Panc1 (cell line): ENCODE measurements around the gene TGFB2. TPM values are rescaled to one million over a fixed set of nuclear protein-coding genes. Genes with fewer than 3 reads are reported as not detected.

Experiments used
- ATAC-seq: fragments of 200-7000 bp; cut with Tn5 transposase; 2 replicates; pipeline ENCODE4 v1.9.1; 2020; ENCODE audit warnings: mild to moderate bottlenecking, moderate library complexity
- BruUV-seq: library from RNA; stranded (reverse); fragments of 400-500 nt; replicated peaks from 2 replicates; lab custom pipeline; 2021; lab: Mats Ljungman, UMichigan
- CTCF ChIA-PET: fragments of 300-600 bp; sonication (Branson Sonifier 250); formaldehyde crosslinking; loops from one replicate; lab custom pipeline; 2022; ENCODE audit warnings: antibody characterized with exemption; lab: Charles Lee
- POLR2A ChIA-PET: fragments of 300-600 bp; sonication (Branson Sonifier 250); formaldehyde crosslinking; loops from one replicate; lab custom pipeline; 2022; ENCODE audit warnings: antibody characterized with exemption; lab: Charles Lee
- DNase-seq: peaks from one replicate; pipeline ENCODE4 v3.0.0-alpha.2; 2010; ENCODE audit warnings: low read depth, low spot score
- H3K27ac ChIP-seq: 2 replicates; pipeline ENCODE4 v1.5.1; 2011; ENCODE audit warnings: mild to moderate bottlenecking, low read length, inconsistent platforms
- H3K27me3 ChIP-seq: fragments of 200-500 bp; sonication (Bioruptor generic); 2 replicates; pipeline ENCODE4 v1.6.0; 2014; ENCODE audit warnings: low read length, inconsistent platforms; ENCODE audit not compliant: control insufficient read depth, insufficient read depth
- H3K36me3 ChIP-seq: fragments of 200-500 bp; sonication (Bioruptor generic); 2 replicates; pipeline ENCODE4 v1.5.1; 2014; ENCODE audit warnings: inconsistent platforms, mild to moderate bottlenecking, low read length, moderate library complexity; ENCODE audit not compliant: control insufficient read depth, insufficient read depth
- H3K4me1 ChIP-seq: 2 replicates; pipeline ENCODE4 v1.5.1; 2011; ENCODE audit warnings: inconsistent platforms, mild to moderate bottlenecking, low read length, moderate library complexity; ENCODE audit not compliant: control insufficient read depth, insufficient read depth
- H3K4me3 ChIP-seq, 2 experiments: 2 replicates each; pipeline ENCODE4 v1.5.1; 2011 to 2012; ENCODE audit warnings: low read depth in 2 of 2, low read length in 2 of 2, mild to moderate bottlenecking in 2 of 2, inconsistent platforms in 1 of 2, moderate library complexity in 1 of 2
- H3K9me3 ChIP-seq: fragments of 200-500 bp; sonication (Bioruptor generic); 2 replicates; pipeline ENCODE4 v1.5.1; 2014; ENCODE audit warnings: low read depth, mild to moderate bottlenecking, inconsistent platforms, low read length, moderate library complexity; ENCODE audit not compliant: control insufficient read depth, insufficient read depth
- CTCF ChIP-seq: fragments of 450-650 bp; IDR thresholded peaks from 2 replicates; pipeline ENCODE4 v1.5.1; 2017; ENCODE audit warnings: mild to moderate bottlenecking
- POLR2AphosphoS5 ChIP-seq: IDR thresholded peaks from 2 replicates; pipeline ENCODE4 v1.6.1; 2012; ENCODE audit warnings: mild to moderate bottlenecking, low read depth, low read length, moderate library complexity
- REST ChIP-seq, 2 experiments: IDR thresholded peaks; 2 replicates each; pipeline ENCODE4 v1.6.1; 2011 to 2012; ENCODE audit warnings: low read depth in 2 of 2, control low read depth in 1 of 2, low read length in 1 of 2, mild to moderate bottlenecking in 1 of 2, moderate library complexity in 1 of 2; ENCODE audit not compliant: insufficient read depth in 1 of 2
- SIN3A ChIP-seq: IDR thresholded peaks from 2 replicates; pipeline ENCODE4 v1.6.1; 2012; ENCODE audit warnings: low read depth, mild to moderate bottlenecking, low read length, moderate library complexity, borderline replicate concordance; ENCODE audit not compliant: insufficient read depth
- in situ Hi-C: cut with HindIII; loops from 2 replicates; pipeline ENCODE4 v1.10.0; 2016; ENCODE audit warnings: low sequenced_read_pairs, low pct_unique_long_range_greater_than_20kb
- intact Hi-C: fragments of 100-400 bp; cut with micrococcal nuclease; formaldehyde crosslinking; loops from one replicate; pipeline ENCODE4 v1.10.0; 2022; ENCODE audit not compliant: unreplicated experiment
- total RNA-seq: library from RNA; stranded (reverse); gene quantifications from one replicate; pipeline ENCODE4 v1.2.1, GENCODE V29; 2021; ENCODE audit not compliant: unreplicated experiment

The TGFB2 gene
- total RNA-seq, 1 experiment from 2014 or later = 58.9 TPM

GRCh38 chr1:218350801-218351266 lies 5.7 kb downstream of the TGFB2 start:
- no TSS peak for BruUV-seq
- no peaks in the 10 kb centered on the region for H3K9me3 ChIP-seq
- H3K36me3 ChIP-seq = no peaks in the 10 kb centered on the region; the same call in 1 of the 2 replicates
- ChIA-PET CTCF (no interaction called here), POLR2A (no interaction called here)
- H3K27me3 ChIP-seq = no peaks in the 10 kb centered on the region
- ATAC-seq = no peak
- H3K4me1 ChIP-seq = peaks cover 59% of the 10 kb centered on the region
- H3K4me3 ChIP-seq = peak overlapping the region; percentile 97 to 98
- peak overlapping the region; percentile 100 for H3K27ac ChIP-seq
- intact Hi-C loops = loop anchor here (10.0 kb wide), 1 partner anchor 324 kb away; no protein-coding TSS in a partner anchor
- no peak for DNase-seq
- in situ Hi-C loops = no loop called here
- TF ChIP-seq CTCF (no peak), SIN3A (no peak), POLR2AphosphoS5 (no peak)

- Histone ChIP-seq H3K36me3 (no peaks in the 10 kb centered on the region; the same call in 1 of the 2 replicates), H3K27me3 (no peaks in the 10 kb centered on the region), H3K4me1 (peaks cover 66% of the 10 kb centered on the region), H3K4me3 (peak overlapping the region; percentile 97 to 98), H3K27ac (peak overlapping the region; percentile 100), H3K9me3 (no peaks in the 10 kb centered on the region)
- intact Hi-C loops = loop anchor here (10.0 kb wide), 1 partner anchor 323 kb away; no protein-coding TSS in a partner anchor
- in situ Hi-C loops = no loop called here
- no TSS peak for BruUV-seq
- CTCF ChIA-PET = no interaction called here
- TF ChIP-seq POLR2AphosphoS5 = no peak
- TF ChIP-seq CTCF = peak; percentile 84
- POLR2A ChIA-PET = no interaction called here
- DNase-seq (no peak), ATAC-seq (peak; percentile 44)
Measured at GRCh38 chr1:218351391-218352074, 6.4 kb downstream of the TGFB2 start.

- no peaks in the 10 kb centered on the region for H3K27me3 ChIP-seq
- CTCF ChIA-PET = no interaction called here
- POLR2A ChIA-PET = interaction anchor here (0.5 kb wide), 1 partner anchor 1802 kb away, joined by 3 read pairs; no protein-coding TSS in a partner anchor
Measured at GRCh38 chr1:218352075-218352438, 6.9 kb downstream of the TGFB2 start.

More at GRCh38 chr1:218352075-218352438, 6.9 kb downstream of the TGFB2 start:
- in situ Hi-C loops (no loop called here), intact Hi-C loops (loop anchor here (10.0 kb wide), 1 partner anchor 323 kb away; no protein-coding TSS in a partner anchor)
- DNase-seq (no peak), ATAC-seq (no peak)
- H3K36me3 ChIP-seq = no peaks in the 10 kb centered on the region; the same call in 1 of the 2 replicates
- peak overlapping the region; percentile 75 for H3K27ac ChIP-seq
- H3K4me1 ChIP-seq = peaks cover 66% of the 10 kb centered on the region
- no TSS peak for BruUV-seq
- no peak overlapping the region; a peak in 1 of 4 replicates for H3K4me3 ChIP-seq
- no peak for TF ChIP-seq REST (IDR thresholded peaks at IDR 0.05; ENCODE audit: insufficient read depth in 1 of 2, low read depth in 2 of 2, low read length in 1 of 2)
- TF ChIP-seq SIN3A = no peak
- no peaks in the 10 kb centered on the region for H3K9me3 ChIP-seq
